K562 (cell line): Measurements from ENCODE around the gene TLE7. TPM values are rescaled to one million over a fixed set of nuclear protein-coding genes. Genes with fewer than 3 reads are reported as not detected.

Experiments
- ATAC-seq: fragments of 200-7000 bp; cut with Tn5 transposase; 3 replicates; pipeline ENCODE4 v1.9.1; 2020; ENCODE audit warnings: moderate library complexity
- BruUV-seq: library from RNA; stranded (reverse); fragments of 400-500 nt; replicated peaks from 2 replicates; lab custom pipeline; 2021; lab: Mats Ljungman, UMichigan
- CTCF ChIA-PET: fragments of 300-600 bp; formaldehyde crosslinking; extraction: SDS; loops from one replicate; lab custom pipeline; 2021; ENCODE audit warnings: low intra/inter-chr PET ratio; lab: Yijun Ruan, JAX
- POLR2A ChIA-PET: fragments of 300-600, 350-650 bp; sonication (Branson Sonifier 250); formaldehyde crosslinking; extraction: SDS; loops from one replicate; lab custom pipeline; 2021; ENCODE audit warnings: antibody characterized with exemption, inconsistent platforms; lab: Yijun Ruan, JAX
- DNase-seq, 4 experiments: peaks; one replicate each; pipeline versions ENCODE4 v3.0.0 to v3.0.0-alpha.2; 2011 to 2018; ENCODE audit warnings: low spot score in 3 of 4, mixed read lengths in 3 of 4; ENCODE audit errors: extremely low read depth in 1 of 4
- FAIRE-seq: peaks from 2 replicates; lab custom pipeline; 2011; peaks lifted over from hg19 to GRCh38; lab: Jason Lieb, UNC
- H2AFZ ChIP-seq: 2 replicates; pipeline ENCODE4 v1.6.0; 2011; ENCODE audit warnings: low read depth, low read length, control low read depth, inconsistent platforms
- H3K27ac ChIP-seq: fragments of 200-600 bp; 3 replicates; pipeline ENCODE4 v1.8.0; 2011; ENCODE audit warnings: low read depth, mild to moderate bottlenecking, control low read depth, inconsistent platforms, low read length, moderate library complexity, mixed read lengths; ENCODE audit errors: extremely low read depth
- H3K27me3 ChIP-seq, 2 experiments: fragments of 300-600 bp in 1 of 2; 2 replicates in 1 of 2; 3 replicates in 1 of 2; pipeline versions ENCODE4 v1.6.0 to v1.8.0; 2011; ENCODE audit warnings: inconsistent platforms in 2 of 2, low read length in 2 of 2, mild to moderate bottlenecking in 1 of 2, mixed read lengths in 1 of 2, moderate library complexity in 1 of 2; ENCODE audit not compliant: control insufficient read depth in 2 of 2, insufficient read depth in 2 of 2
- H3K36me3 ChIP-seq: fragments of 300-600 bp; 3 replicates; pipeline ENCODE4 v1.8.0; 2011; ENCODE audit warnings: mild to moderate bottlenecking, low read length, inconsistent platforms; ENCODE audit not compliant: control insufficient read depth, insufficient read depth
- H3K4me1 ChIP-seq, 2 experiments: fragments of 200-600 bp in 1 of 2; replicated peaks in 1 of 2; 2 replicates in 1 of 2; 3 replicates in 1 of 2; pipeline versions ENCODE4 v1.5.1 to v1.8.0; 2011; ENCODE audit warnings: inconsistent platforms in 2 of 2, low read length in 2 of 2, mild to moderate bottlenecking in 1 of 2, mixed read lengths in 1 of 2, moderate library complexity in 1 of 2; ENCODE audit not compliant: control insufficient read depth in 2 of 2, insufficient read depth in 2 of 2
- H3K4me2 ChIP-seq: 2 replicates; pipeline ENCODE4 v1.6.1; 2011; ENCODE audit warnings: low read length, control low read depth, inconsistent platforms, mixed read lengths; ENCODE audit not compliant: insufficient read depth
- H3K4me3 ChIP-seq: fragments of 200-600 bp; sonication (generic), shearing (Covaris generic); 2 replicates; pipeline ENCODE4 v1.5.1; 2016; ENCODE audit warnings: control low read depth, inconsistent platforms
- H3K79me2 ChIP-seq: fragments of 200-600 bp; 3 replicates; pipeline ENCODE4 v1.8.0; 2011; ENCODE audit warnings: low read length, inconsistent platforms; ENCODE audit not compliant: control insufficient read depth, insufficient read depth
- H3K9ac ChIP-seq, 2 experiments: 2 replicates each; pipeline versions ENCODE4 v1.6.0 to v1.6.1; 2011; ENCODE audit warnings: low read depth in 2 of 2, low read length in 2 of 2, control low read depth in 1 of 2, inconsistent platforms in 1 of 2, mild to moderate bottlenecking in 1 of 2, mixed read lengths in 1 of 2; ENCODE audit not compliant: insufficient read depth in 1 of 2
- H3K9me1 ChIP-seq: one replicate; pipeline ENCODE4 v1.6.0; 2011; ENCODE audit warnings: inconsistent platforms, mild to moderate bottlenecking, low read length, moderate library complexity; ENCODE audit not compliant: control insufficient read depth, insufficient read depth
- H3K9me3 ChIP-seq: replicated peaks from 2 replicates; pipeline ENCODE4 v1.5.1; 2011; ENCODE audit warnings: low read depth, low read length, inconsistent platforms; ENCODE audit not compliant: control insufficient read depth, insufficient read depth
- H4K20me1 ChIP-seq: replicated peaks from 2 replicates; pipeline ENCODE4 v1.6.1; 2011; ENCODE audit warnings: low read length, inconsistent platforms, mixed read lengths; ENCODE audit not compliant: control insufficient read depth, insufficient read depth
- BRF1 ChIP-seq: IDR thresholded peaks from 3 replicates; pipeline ENCODE4 v1.6.1; 2011; ENCODE audit warnings: borderline replicate concordance, mild to moderate bottlenecking; ENCODE audit not compliant: insufficient read length; ENCODE audit errors: extremely low read depth
- CBFA2T2 ChIP-seq: fragments of 450-650 bp; conservative IDR thresholded peaks from 2 replicates; pipeline ENCODE4 v1.6.1; 2017; ENCODE audit warnings: mild to moderate bottlenecking
- CTBP1 ChIP-seq: fragments of 450-650 bp; IDR thresholded peaks from 2 replicates; pipeline ENCODE4 v1.6.1; 2016; ENCODE audit warnings: borderline replicate concordance
- ETS2 ChIP-seq: IDR thresholded peaks from 2 replicates; pipeline ENCODE4 v1.6.1; 2016; ENCODE audit warnings: borderline replicate concordance, missing genetic modification characterization, mild to moderate bottlenecking, moderate library complexity, missing compliant biosample characterization; ENCODE audit not compliant: poor library complexity, severe bottlenecking
- MEF2D ChIP-seq: conservative IDR thresholded peaks from 2 replicates; pipeline ENCODE4 v1.6.1; 2016; ENCODE audit warnings: low read depth, missing genetic modification characterization, missing compliant biosample characterization
- NCOA1 ChIP-seq: fragments of 450-650 bp; IDR thresholded peaks from 2 replicates; pipeline ENCODE4 v1.6.1; 2016; ENCODE audit warnings: low read depth
- NFXL1 ChIP-seq: fragments of 450-650 bp; formaldehyde crosslinking; IDR thresholded peaks from 2 replicates; pipeline ENCODE4 v1.4.0; 2021; ENCODE audit warnings: mild to moderate bottlenecking
- RBM22 ChIP-seq: fragments of 200-400 bp; formaldehyde crosslinking; IDR thresholded peaks from 2 replicates; pipeline ENCODE4 v1.6.1; 2018; ENCODE audit warnings: low read length, low read depth; ENCODE audit not compliant: poor library complexity, severe bottlenecking
- RBM25 ChIP-seq: fragments of 200-400 bp; formaldehyde crosslinking; IDR thresholded peaks from 2 replicates; pipeline ENCODE4 v1.6.1; 2018; ENCODE audit warnings: low read length, low read depth, moderate library complexity; ENCODE audit not compliant: severe bottlenecking
- TBL1XR1 ChIP-seq, 2 experiments: IDR thresholded peaks; 2 replicates each; pipeline ENCODE4 v1.6.1; 2012; ENCODE audit warnings: improper control_type of control experiment in 2 of 2, low read length in 2 of 2, mild to moderate bottlenecking in 1 of 2
- ZNF717 ChIP-seq: fragments of 250-450 bp; sonication (Bioruptor Pico); IDR thresholded peaks from 2 replicates; pipeline ENCODE4 v1.5.0; 2021
- ZNF778 ChIP-seq: fragments of 450-650 bp; formaldehyde crosslinking; IDR thresholded peaks from 2 replicates; pipeline ENCODE4 v1.4.0; 2020; ENCODE audit warnings: mild to moderate bottlenecking, moderate library complexity
- WGBS: fragments of 100-300 bp; shearing (Covaris generic); methylation state at CpG from one replicate; pipeline ENCODE4 v1.1.6; 2016; ENCODE audit warnings: low coverage, mixed read lengths; ENCODE audit not compliant: insufficient coverage; ENCODE audit errors: missing lambda C conversion rate; 5-methylcytosine and 5-hydroxymethylcytosine counted together
- in situ Hi-C: fragments of 300-500 bp; cut with MboI; formaldehyde crosslinking; loops from 4 replicates; pipeline ENCODE4 v1.15.0; 2018; ENCODE audit warnings: inconsistent platforms, mixed read lengths
- intact Hi-C: fragments of 100-400 bp; cut with micrococcal nuclease; formaldehyde crosslinking; loops from 2 replicates; pipeline ENCODE4 v1.14.2; 2022
- polyA plus RNA-seq, 8 experiments: library from polyadenylated mRNA; depleted of rRNA in 4 of 8; stranded (reverse) in 5 of 8; unstranded in 3 of 8; fragments of >200 nt; fragmentation: Nextera tagmentation in 2 of 8; fragmentation: Illumina TruSeq in 1 of 8; extraction: Ambion mirVana in 2 of 8; extraction: Trizol in 1 of 8; gene quantifications; 2 replicates each; pipeline versions ENCODE4 v1.2.1 to v1.2.3, GENCODE V29; 2011 to 2014; ENCODE audit warnings: inconsistent platforms in 1 of 8, missing spikeins in 1 of 8
- total RNA-seq, 7 experiments: library from RNA; depleted of rRNA in 6 of 7; stranded (reverse); fragments of >200 nt in 6 of 7; fragmentation: Illumina TruSeq in 2 of 7; extraction: Trizol in 2 of 7; gene quantifications; 2 replicates each; pipeline versions ENCODE4 v1.2.1 to v1.2.3, GENCODE V29; 2011 to 2021; ENCODE audit warnings: low replicate concordance in 1 of 7
- TF ChIP-seq, protein P1 (sequence below): IDR thresholded peaks from 2 replicates; pipeline ENCODE4 v1.6.1; 2012; ENCODE audit warnings: low read depth, low read length, improper control_type of control experiment, borderline replicate concordance
- TF ChIP-seq, protein P2 (sequence below): sonication (generic); formaldehyde crosslinking; IDR thresholded peaks from 2 replicates; pipeline ENCODE4 v1.8.0; 2022; ENCODE audit warnings: mild to moderate bottlenecking, missing genetic modification reagents, borderline replicate concordance
- TF ChIP-seq, protein P3 (sequence below): sonication (generic); formaldehyde crosslinking; IDR thresholded peaks from 2 replicates; pipeline ENCODE4 v1.8.1; 2023; ENCODE audit warnings: mild to moderate bottlenecking, missing genetic modification reagents
- TF ChIP-seq, protein P4 (sequence below): fragments of 250-450 bp; sonication (Bioruptor Pico); IDR thresholded peaks from 2 replicates; pipeline ENCODE4 v1.8.0; 2021; ENCODE audit warnings: mild to moderate bottlenecking, moderate library complexity

TLE7 gene
- total and polyA plus RNA-seq, 9 of the 15 experiments (the other 6 are each of a cell fraction or from before 2014, with no cell fraction given), result not detected

DNA sequence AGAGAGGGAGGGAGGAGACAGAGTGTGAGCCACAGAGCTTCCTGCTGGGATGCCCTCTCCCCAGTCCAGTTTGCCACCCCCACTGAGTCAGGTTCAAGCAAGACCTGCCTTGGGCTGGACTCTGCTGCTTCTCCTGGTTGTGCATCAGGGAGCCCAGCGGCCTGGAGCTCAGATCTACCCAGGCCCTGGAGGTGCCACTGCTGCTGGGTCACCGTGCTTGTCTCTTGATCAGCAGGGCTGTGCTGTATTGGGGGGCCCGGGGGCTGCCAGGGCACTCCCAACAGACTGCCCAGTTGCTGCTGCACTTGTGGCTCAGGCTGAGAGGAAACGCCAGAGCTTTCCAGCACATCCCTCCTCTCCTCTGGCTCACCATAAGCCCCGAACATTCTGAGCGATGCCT is 8.9 kb downstream of the TLE7 start:
- no peak overlapping the region for H3K4me2 ChIP-seq
- 0% methylated on average over 6 of the region's 6 CpGs for WGBS
- no TSS peak for BruUV-seq
- 0 out of 2 replicates have a peak, but pooled peaks cover 3% of the 10 kb centered on the region for H4K20me1 ChIP-seq
- peaks cover 3% of the 10 kb centered on the region for H3K9me1 ChIP-seq
- DNase-seq, result no peak
- no peak overlapping the region for H2AFZ ChIP-seq
- H3K4me1 ChIP-seq, result peaks cover 12 to 18% of the 10 kb centered on the region in 2 experiments; a peak in 4 of 5 replicates
- H3K36me3 ChIP-seq, result no peaks in the 10 kb centered on the region
- CTCF ChIA-PET, result no interaction called here
- H3K79me2 ChIP-seq, result no peaks in the 10 kb centered on the region
- H3K4me3 ChIP-seq, result no peak overlapping the region
- intact Hi-C loops, result loop anchor here (5.0 kb wide), 1 partner anchor 64 kb away; no protein-coding TSS in a partner anchor
- H3K9ac ChIP-seq, result no peak overlapping the region
- H3K9me3 ChIP-seq, result no peaks in the 10 kb centered on the region
- ATAC-seq, result no peak
- in situ Hi-C loops, result no loop called here
- H3K27ac ChIP-seq, result no peak overlapping the region
- POLR2A ChIA-PET, result interaction anchor here (0.7 kb wide), 1 partner anchor 23 kb away, joined by 3 read pairs; no protein-coding TSS in a partner anchor
- FAIRE-seq, result no peak
- peaks cover 13 to 51% of the 10 kb centered on the region in 2 experiments; a peak in 4 of 5 replicates for H3K27me3 ChIP-seq
- TF ChIP-seq RBM25 (no peak), TBL1XR1 (IDR thresholded peaks at IDR 0.05; ENCODE audit: low read length in 2 of 2) (no peak), ETS2 (tag) (no peak), RBM22 (no peak), ZNF778 (CRISPR knock-in tag) (no peak), MEF2D (tag) (no peak), CTBP1 (no peak), NCOA1 (no peak), CBFA2T2 (no peak), ZNF717 (CRISPR knock-in tag) (no peak), NFXL1 (CRISPR knock-in tag) (no peak), BRF1 (no peak)
- TF ChIP-seq, protein P1, sequence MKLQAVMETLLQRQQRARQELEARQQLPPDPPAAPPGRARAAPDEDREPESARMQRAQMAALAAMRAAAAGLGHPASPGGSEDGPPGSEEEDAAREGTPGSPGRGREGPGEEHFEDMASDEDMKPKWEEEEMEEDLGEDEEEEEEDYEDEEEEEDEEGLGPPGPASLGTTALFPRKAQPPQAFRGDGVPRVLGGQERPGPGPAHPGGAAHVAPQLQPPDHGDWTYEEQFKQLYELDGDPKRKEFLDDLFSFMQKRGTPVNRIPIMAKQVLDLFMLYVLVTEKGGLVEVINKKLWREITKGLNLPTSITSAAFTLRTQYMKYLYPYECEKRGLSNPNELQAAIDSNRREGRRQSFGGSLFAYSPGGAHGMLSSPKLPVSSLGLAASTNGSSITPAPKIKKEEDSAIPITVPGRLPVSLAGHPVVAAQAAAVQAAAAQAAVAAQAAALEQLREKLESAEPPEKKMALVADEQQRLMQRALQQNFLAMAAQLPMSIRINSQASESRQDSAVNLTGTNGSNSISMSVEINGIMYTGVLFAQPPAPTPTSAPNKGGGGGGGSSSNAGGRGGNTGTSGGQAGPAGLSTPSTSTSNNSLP, result no peak
- TF ChIP-seq, protein P2, sequence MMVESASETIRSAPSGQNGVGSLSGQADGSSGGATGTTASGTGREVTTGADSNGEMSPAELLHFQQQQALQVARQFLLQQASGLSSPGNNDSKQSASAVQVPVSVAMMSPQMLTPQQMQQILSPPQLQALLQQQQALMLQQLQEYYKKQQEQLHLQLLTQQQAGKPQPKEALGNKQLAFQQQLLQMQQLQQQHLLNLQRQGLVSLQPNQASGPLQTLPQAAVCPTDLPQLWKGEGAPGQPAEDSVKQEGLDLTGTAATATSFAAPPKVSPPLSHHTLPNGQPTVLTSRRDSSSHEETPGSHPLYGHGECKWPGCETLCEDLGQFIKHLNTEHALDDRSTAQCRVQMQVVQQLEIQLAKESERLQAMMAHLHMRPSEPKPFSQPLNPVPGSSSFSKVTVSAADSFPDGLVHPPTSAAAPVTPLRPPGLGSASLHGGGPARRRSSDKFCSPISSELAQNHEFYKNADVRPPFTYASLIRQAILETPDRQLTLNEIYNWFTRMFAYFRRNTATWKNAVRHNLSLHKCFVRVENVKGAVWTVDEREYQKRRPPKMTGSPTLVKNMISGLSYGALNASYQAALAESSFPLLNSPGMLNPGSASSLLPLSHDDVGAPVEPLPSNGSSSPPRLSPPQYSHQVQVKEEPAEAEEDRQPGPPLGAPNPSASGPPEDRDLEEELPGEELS, result no peak
- TF ChIP-seq, protein P3, sequence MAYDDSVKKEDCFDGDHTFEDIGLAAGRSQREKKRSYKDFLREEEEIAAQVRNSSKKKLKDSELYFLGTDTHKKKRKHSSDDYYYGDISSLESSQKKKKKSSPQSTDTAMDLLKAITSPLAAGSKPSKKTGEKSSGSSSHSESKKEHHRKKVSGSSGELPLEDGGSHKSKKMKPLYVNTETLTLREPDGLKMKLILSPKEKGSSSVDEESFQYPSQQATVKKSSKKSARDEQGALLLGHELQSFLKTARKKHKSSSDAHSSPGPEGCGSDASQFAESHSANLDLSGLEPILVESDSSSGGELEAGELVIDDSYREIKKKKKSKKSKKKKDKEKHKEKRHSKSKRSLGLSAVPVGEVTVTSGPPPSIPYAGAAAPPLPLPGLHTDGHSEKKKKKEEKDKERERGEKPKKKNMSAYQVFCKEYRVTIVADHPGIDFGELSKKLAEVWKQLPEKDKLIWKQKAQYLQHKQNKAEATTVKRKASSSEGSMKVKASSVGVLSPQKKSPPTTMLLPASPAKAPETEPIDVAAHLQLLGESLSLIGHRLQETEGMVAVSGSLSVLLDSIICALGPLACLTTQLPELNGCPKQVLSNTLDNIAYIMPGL, result no peak
- TF ChIP-seq, protein P4, sequence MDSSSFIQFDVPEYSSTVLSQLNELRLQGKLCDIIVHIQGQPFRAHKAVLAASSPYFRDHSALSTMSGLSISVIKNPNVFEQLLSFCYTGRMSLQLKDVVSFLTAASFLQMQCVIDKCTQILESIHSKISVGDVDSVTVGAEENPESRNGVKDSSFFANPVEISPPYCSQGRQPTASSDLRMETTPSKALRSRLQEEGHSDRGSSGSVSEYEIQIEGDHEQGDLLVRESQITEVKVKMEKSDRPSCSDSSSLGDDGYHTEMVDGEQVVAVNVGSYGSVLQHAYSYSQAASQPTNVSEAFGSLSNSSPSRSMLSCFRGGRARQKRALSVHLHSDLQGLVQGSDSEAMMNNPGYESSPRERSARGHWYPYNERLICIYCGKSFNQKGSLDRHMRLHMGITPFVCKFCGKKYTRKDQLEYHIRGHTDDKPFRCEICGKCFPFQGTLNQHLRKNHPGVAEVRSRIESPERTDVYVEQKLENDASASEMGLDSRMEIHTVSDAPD, result no peak
